ENCODE data around the gene RABGAP1L.
"Not testable (repeated sequence)": the region's sequence is repeated elsewhere in the genome, so short reads cannot be mapped to it uniquely, and the experiment has no call there.

GRCh38 chr1:174895610-174896009, 736.3 kb downstream of the RABGAP1L start:
- TF ChIP-seq CTCF, POLR2A, POLR2AphosphoS5 (IDR thresholded peaks at IDR 0.05): not testable (repeated sequence)
